22Rv1 (cell line): Measurements from ENCODE around the gene NKD1.

Experiments
- H3K27ac ChIP-seq: fragments of 450-650 bp; 2 replicates; pipeline ENCODE4 v1.5.1; 2017
- ZFX ChIP-seq: fragments of 450-650 bp; IDR thresholded peaks from 2 replicates; pipeline ENCODE4 v1.6.1; 2017; ENCODE audit warnings: antibody characterized with exemption, borderline replicate concordance
- TF ChIP-seq, protein P1 (sequence below): fragments of 450-650 bp; IDR thresholded peaks from 2 replicates; pipeline ENCODE4 v1.5.1; 2017; ENCODE audit warnings: mild to moderate bottlenecking

The NKD1 gene

DNA sequence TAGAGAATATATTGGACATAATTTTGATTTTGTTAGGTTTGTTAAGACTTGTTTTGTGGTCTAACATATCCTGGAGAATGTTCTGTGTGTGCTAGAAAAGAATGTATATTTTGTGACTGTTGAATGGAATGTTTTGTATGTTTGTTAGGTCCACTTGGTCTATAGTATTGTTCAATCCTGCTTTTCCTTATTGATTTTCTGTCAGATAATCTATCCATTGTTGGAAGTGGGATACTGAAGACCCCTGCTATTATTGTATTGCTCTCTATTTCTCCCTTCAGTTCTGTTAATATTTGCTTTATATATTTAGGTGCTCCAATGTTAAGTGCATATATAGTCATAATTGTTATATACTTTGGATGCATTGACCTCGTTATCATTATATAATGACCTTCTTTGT is 33.0 kb upstream of the NKD1 start:
- TF ChIP-seq ZFX: no peak
- TF ChIP-seq, protein P1, sequence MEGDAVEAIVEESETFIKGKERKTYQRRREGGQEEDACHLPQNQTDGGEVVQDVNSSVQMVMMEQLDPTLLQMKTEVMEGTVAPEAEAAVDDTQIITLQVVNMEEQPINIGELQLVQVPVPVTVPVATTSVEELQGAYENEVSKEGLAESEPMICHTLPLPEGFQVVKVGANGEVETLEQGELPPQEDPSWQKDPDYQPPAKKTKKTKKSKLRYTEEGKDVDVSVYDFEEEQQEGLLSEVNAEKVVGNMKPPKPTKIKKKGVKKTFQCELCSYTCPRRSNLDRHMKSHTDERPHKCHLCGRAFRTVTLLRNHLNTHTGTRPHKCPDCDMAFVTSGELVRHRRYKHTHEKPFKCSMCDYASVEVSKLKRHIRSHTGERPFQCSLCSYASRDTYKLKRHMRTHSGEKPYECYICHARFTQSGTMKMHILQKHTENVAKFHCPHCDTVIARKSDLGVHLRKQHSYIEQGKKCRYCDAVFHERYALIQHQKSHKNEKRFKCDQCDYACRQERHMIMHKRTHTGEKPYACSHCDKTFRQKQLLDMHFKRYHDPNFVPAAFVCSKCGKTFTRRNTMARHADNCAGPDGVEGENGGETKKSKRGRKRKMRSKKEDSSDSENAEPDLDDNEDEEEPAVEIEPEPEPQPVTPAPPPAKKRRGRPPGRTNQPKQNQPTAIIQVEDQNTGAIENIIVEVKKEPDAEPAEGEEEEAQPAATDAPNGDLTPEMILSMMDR: no peak
- no peak overlapping the region for H3K27ac ChIP-seq

DNA sequence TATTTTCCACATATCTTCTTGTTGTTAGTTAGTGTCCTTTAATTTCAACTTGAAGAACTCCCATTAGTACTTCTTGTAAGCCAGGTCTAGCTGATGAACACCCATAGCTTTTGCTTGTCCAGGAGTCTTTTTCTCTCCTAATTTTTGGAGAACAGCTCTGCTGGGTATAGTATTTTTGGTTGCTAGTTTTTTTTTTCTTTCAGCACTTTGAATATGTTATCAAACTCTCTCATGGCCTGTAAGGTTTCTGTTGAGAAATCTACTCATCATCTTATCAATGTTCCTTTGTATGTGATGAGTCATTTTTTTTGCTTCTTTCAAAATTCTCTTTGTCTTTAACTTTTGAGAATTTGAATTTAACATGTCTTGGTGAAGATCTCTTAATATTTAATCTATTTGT is 31.8 kb upstream of the NKD1 start:
- H3K27ac ChIP-seq: no peak overlapping the region
- TF ChIP-seq ZFX: no peak
- TF ChIP-seq, protein P1: no peak

DNA sequence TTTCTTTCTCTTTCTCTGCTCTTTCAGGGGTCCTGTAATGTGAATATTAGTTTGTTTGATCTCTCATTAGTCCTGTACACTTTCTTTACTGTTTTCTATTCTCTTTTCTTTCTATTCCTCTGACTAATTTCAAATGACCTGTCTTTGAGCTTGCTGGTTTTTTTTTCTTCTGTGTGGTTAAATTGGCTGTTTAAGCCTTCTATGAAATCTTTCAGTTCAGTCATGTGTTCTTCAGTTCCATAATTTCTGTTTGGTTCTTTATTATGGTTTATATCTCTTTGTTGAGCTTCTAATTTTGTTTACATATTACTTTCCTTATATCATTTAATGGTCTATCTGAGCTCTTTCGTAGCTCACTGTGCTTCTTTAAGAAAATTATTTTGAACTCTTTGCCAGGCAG is 31.3 kb upstream of the NKD1 start:
- no peak overlapping the region for H3K27ac ChIP-seq
- TF ChIP-seq, protein P1: no peak
- TF ChIP-seq ZFX: no peak

DNA sequence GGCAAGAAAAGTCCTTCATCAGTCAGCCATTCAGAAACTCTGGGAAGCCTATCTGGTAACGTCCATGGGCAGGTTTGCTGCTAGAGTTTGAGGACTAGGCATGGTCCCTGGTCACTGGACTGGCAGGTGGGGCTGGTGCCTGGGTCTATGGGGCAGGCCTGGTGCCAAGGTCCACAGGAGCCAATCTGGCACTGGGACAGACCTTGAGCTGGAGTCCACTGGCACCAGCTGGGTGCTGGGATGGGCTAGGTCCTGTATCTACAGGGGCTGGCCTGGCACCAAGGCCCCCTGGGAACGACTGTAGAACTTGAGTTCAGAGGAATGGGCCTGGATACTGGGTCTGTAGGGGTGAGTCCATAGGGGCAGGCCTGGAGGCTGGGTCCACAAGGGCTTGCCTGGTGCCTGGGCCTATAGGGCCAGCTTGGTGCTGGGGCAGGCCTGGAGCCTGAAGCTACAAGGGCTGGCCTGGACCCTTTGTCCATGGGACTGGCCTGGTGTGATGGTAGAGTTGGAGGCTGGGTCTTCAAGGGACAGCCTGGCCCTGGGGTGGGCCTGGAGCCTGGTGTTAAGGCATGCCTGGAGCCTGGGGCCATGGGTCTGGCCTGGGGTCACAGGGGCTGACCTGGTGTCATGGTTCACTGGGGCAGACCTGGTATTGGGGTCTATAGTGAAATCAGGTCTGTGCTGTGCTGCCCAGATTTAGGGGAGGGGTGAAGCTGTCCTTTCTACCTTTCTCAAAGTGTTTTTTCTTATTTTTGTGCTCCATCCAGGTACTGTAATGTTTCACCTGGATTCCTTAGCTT is 30.5 kb upstream of the NKD1 start:
- no peak overlapping the region for H3K27ac ChIP-seq
- TF ChIP-seq, protein P1: no peak
- no peak for TF ChIP-seq ZFX

DNA sequence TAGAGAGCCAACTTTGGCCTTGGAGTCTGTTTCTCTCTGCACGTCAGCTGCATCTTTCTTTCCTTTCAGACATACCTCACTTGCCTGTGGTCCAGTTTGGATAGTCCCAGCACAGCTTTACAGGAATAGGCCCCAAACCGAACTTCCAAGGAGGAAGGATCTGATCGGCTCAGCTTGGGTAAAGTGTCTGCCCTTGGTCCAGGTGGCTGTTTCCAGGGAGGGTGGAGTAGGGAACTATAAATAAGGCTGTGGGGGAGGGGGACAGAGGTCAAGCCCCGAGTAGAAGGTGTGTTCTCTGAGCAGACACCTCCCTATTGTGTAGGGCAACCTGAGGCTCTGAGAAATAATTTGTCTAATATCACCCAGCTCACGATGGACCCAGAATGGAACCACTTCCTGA is 29.2 kb upstream of the NKD1 start:
- TF ChIP-seq, protein P1: no peak
- H3K27ac ChIP-seq: no peak overlapping the region

DNA sequence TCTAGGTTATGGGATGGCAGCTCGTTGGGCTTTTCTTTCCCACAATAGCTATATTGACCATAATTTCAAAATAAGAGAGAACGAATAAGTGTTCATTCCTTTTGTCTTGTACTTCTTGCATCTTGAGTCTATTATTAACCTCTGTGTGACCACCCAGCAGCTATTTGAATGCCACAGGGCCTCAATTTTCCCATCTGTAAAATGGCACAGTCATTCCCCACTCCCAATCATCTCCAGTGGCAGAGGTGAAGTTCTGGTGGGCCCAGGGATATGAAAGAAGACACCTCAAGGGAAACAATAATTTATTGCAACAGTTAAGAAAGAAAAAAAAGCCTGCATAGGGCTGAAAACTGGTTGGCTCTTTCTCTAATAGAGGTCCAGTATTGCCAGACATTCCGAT is 28.6 kb upstream of the NKD1 start:
- TF ChIP-seq, protein P1: no peak
- no peak for TF ChIP-seq ZFX
- H3K27ac ChIP-seq: no peak overlapping the region

DNA sequence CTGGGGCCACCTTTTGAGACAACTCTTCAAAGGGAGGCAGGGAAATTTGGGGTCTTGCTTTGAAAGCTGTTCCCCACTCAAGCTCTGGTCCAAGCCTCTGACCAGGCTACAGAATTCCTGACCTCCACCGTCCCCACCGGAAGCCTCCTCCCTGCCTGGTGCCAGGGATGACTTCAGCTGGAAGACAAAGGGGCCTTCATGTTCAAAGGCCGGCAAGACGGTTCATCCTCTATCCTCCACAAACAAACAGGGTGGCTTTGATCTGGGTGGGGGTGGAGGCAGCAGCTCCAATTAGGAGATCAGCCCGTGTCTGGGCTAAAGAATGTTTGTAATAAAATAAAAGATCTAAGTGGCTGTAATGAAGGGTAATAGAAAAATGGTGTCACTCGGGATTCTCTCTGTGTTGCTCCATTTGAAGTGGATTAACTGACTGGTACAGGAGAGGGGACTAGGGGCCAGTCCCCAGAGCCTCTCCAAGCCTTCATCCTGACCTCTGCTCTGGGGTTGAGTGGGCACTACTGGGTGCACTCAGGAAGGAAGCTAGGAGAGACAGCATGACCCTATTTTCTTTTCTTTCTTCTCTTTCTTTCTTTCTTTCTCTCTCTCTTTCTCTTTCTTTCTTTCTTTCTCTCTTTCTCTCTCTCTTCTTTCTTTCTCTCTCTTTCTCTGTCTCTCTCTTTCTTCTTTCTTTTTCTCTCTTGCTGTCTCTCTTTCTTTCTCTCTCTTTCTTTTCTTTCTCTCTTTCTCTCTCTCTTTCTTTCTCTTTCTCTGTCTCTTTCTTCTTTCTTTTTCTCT is 27.5 kb upstream of the NKD1 start:
- TF ChIP-seq, protein P1: no peak

More for the DNA sequence above, 27.5 kb upstream of the NKD1 start:
- H3K27ac ChIP-seq: no peak overlapping the region
